ENCODE measurements around the gene WIPF1. TPM values are rescaled to one million over a fixed set of nuclear protein-coding genes. Genes with fewer than 3 reads are reported as not detected.

The WIPF1 gene
- total RNA-seq, 6 experiments from 2014 or later, result 5.0 to 15.3 (median 7.1) TPM

- TF ChIP-seq CTCF (IDR thresholded peaks at IDR 0.05) (no peak), POLR2A (IDR thresholded peaks at IDR 0.05) (no peak)
- DNase-seq (no peak), ATAC-seq (no peak)
- H3K4me3 ChIP-seq, result no peak overlapping the region
- intact Hi-C loops (cut with DNase I), result loop anchor here in 1 of 2 donors (10.0 kb wide), 1 partner anchor 143 kb away; no protein-coding TSS in a partner anchor
- H3K4me1 ChIP-seq, result no peaks in the 10 kb centered on the region
- no peaks in the 10 kb centered on the region for H3K9me3 ChIP-seq
- H3K27ac ChIP-seq, result no peak overlapping the region
- H3K27me3 ChIP-seq, result no peaks in the 10 kb centered on the region
- H3K36me3 ChIP-seq, result no peaks in the 10 kb centered on the region
- WGBS (ENCODE audit: insufficient coverage, low coverage, low lambda C conversion rate, missing lambda C conversion rate), result 51% methylated on average over 3 of the region's 3 CpGs
Observed at GRCh38 chr2:174607584-174607983, 10.0 kb upstream of the WIPF1 start.

- WGBS (ENCODE audit: insufficient coverage, low coverage, low lambda C conversion rate, missing lambda C conversion rate), result 43% methylated on average over 3 of the region's 3 CpGs
- no peak overlapping the region for H3K27ac ChIP-seq
- ATAC-seq, result no peak
Observed at GRCh38 chr2:174606336-174606735, 8.7 kb upstream of the WIPF1 start.

DNA sequence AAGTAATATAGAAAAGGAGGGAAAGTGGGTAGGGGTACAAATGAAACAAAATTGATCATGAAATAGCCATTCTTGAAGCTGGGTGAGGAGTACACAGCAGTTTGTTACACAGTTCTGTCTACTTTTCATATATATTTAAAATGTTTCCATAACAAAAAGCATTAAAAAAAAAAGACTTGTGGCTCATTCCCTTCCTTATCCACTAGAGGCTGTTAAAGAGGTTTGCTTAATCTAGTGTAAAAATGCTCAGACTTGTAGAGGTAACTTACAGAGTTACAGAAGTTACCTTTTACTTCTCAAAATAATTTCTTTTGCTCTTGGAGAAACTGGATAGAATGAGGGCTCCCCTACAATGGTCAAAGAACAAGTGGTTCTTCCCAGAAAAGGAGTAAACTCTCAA, 8.1 kb upstream of the WIPF1 start:
- Histone ChIP-seq H3K36me3 (no peaks in the 10 kb centered on the region), H3K9me3 (no peaks in the 10 kb centered on the region), H3K4me1 (no peaks in the 10 kb centered on the region), H3K4me3 (no peak overlapping the region), H3K27me3 (no peaks in the 10 kb centered on the region), H3K27ac (no peak overlapping the region)
- no peak for ATAC-seq
- intact Hi-C loops (cut with DNase I), result loop anchor here in 1 of 2 donors (10.0 kb wide), 1 partner anchor 141 kb away; no protein-coding TSS in a partner anchor
- no peak for DNase-seq
- TF ChIP-seq POLR2A (IDR thresholded peaks at IDR 0.05) (no peak), CTCF (IDR thresholded peaks at IDR 0.05) (peak in 3 of 4 donors; percentile 22 to 36 (median 27))

More at GRCh38 chr2:174606336-174606735, 8.7 kb upstream of the WIPF1 start:
- no peaks in the 10 kb centered on the region for H3K4me1 ChIP-seq
- H3K9me3 ChIP-seq, result no peaks in the 10 kb centered on the region
- intact Hi-C loops (cut with DNase I), result loop anchor here in 1 of 2 donors (10.0 kb wide), 1 partner anchor 142 kb away; no protein-coding TSS in a partner anchor
- TF ChIP-seq POLR2A (IDR thresholded peaks at IDR 0.05) (no peak), CTCF (IDR thresholded peaks at IDR 0.05) (no peak)
- H3K27me3 ChIP-seq, result no peaks in the 10 kb centered on the region
- DNase-seq, result no peak
- no peak overlapping the region for H3K4me3 ChIP-seq
- no peaks in the 10 kb centered on the region for H3K36me3 ChIP-seq

DNA sequence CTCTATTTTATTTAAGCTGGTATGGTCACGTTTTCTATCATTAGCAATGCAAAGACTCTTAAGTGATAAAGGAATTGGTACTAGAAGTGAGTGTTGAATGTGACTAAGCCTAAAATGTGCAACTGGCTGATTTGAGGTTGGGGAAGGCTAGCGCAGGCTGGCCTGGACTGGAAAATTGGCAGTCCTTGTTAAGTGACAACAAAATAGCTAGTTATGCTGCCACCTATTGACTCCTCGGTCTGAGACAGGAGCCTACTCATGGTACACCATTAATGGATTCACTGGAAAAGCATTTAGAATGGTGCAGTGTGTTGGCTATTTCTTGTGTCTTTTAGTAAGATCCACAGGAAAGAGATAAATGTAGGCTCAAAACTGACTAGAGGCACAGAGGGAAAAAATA, 5.7 kb upstream of the WIPF1 start:
- TF ChIP-seq POLR2A (IDR thresholded peaks at IDR 0.05), result no peak
- TF ChIP-seq CTCF (IDR thresholded peaks at IDR 0.05), result peak; percentile 57 to 75 (median 66)
- intact Hi-C loops (cut with DNase I), result loop anchor here in 1 of 2 donors (10.0 kb wide), 1 partner anchor 138 kb away; no protein-coding TSS in a partner anchor
- Histone ChIP-seq H3K4me1 (no peaks in the 10 kb centered on the region), H3K4me3 (no peak overlapping the region), H3K9me3 (no peaks in the 10 kb centered on the region), H3K27ac (no peak overlapping the region), H3K27me3 (no peaks in the 10 kb centered on the region), H3K36me3 (no peaks in the 10 kb centered on the region)
- ATAC-seq (peak; percentile 94 to 96 (median 95)), DNase-seq (peak in 2 of 3 donors; percentile 33 to 70)
- 0% methylated on average over 3 of the region's 3 CpGs for WGBS (ENCODE audit: insufficient coverage, low coverage, low lambda C conversion rate, missing lambda C conversion rate)
